Amniotic epithelial cell (primary cell): Measurements from ENCODE around the gene FJX1.
"Not testable (repeated sequence)": the region's sequence is repeated elsewhere in the genome, so short reads cannot be mapped to it uniquely, and the experiment has no call there.

Experiments used
- DNase-seq: peaks from one replicate; pipeline ENCODE4 v3.0.0-alpha.2; 2010; ENCODE audit warnings: low read depth

FJX1 gene

GRCh38 chr11:35668350-35668749 lies 50.1 kb downstream of the FJX1 start:
- not testable (repeated sequence) for DNase-seq
